NOMO-1 (cell line): ENCODE data around the gene SERPINA1.
A peak's percentile ranks its signal among the peaks of the same experiment; 100 is the strongest.

Experiments used
- DNase-seq, 2 experiments: peaks; one replicate each; lab custom pipeline; 2025; ENCODE audit not compliant: unreplicated experiment in 2 of 2; lab: John Stamatoyannopoulos, UW

Gene SERPINA1

DNA sequence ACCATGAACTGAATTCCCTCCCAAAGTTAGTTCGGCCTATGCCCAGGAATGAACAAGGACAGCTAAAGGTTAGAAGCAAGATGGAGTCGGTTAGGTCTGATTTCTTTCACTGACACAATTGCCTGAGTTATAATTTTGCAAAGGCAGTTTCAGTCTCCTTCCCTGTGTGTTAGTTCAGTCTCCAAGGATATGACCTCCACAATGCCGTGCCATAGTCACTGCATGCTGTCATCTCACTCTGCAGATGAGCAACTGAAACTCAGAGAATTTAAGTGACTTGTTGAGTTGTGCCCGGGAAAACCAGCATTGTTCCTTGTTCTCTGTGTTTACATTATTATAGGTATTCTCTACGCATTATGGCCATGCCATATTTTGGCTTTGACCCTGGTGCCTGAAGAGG lies 10.1 kb upstream of the SERPINA1 start:
- DNase-seq = no peak

GRCh38 chr14:94398182-94398479 lies 9.7 kb upstream of the SERPINA1 start:
- DNase-seq = no peak

DNA sequence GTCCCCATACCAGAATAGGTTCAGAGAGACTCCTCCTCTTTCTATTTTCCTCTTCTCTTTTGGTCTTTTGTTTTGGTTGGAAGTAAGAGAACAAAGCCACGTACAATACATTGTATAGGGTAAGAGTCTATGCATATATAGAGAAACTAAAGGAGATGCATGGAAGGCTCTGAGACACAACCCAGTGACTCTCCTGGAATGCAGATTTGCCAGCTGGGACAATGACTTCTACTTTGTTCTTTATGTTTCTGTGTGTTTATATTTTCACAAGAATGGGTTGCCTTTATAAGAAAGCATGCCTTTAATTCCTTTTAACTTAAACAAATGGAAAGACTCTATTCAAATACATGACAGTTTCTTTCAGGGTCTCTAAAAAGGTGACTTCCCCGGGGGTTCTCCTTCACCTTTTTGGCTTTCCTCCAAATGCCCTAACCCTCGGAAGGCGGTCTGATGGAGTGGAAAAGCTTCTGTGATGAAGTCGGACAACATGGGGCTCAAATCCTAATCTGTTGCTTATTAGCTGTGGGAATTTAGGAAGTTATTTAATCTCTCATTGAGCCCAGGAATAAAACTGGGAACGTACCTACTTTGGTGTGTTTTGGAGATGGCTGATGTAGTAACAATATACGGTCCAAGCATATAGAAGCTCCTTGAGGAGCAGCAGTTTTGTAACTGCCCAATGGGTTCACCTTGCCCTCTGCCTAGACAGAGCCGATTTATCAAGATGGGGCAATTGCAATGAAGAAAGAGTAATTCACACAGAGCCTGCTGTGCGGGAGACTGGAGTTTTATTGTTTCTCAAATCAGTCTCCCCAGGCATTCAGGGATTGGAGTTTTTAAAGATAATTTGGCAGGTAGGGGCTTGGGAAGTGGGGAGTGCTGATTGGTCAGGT lies 9.1 kb upstream of the SERPINA1 start:
- DNase-seq = no peak

GRCh38 chr14:94396628-94397225 lies 8.3 kb upstream of the SERPINA1 start:
- no peak for DNase-seq

GRCh38 chr14:94395888-94396574 lies 7.6 kb upstream of the SERPINA1 start:
- no peak for DNase-seq

- no peak for DNase-seq
Observed at GRCh38 chr14:94395282-94395887, 7.0 kb upstream of the SERPINA1 start.

- DNase-seq = peak; percentile 74 to 85
Observed at GRCh38 chr14:94394581-94395207, 6.3 kb upstream of the SERPINA1 start.

GRCh38 chr14:94394025-94394493 lies 5.7 kb upstream of the SERPINA1 start:
- no peak for DNase-seq

DNA sequence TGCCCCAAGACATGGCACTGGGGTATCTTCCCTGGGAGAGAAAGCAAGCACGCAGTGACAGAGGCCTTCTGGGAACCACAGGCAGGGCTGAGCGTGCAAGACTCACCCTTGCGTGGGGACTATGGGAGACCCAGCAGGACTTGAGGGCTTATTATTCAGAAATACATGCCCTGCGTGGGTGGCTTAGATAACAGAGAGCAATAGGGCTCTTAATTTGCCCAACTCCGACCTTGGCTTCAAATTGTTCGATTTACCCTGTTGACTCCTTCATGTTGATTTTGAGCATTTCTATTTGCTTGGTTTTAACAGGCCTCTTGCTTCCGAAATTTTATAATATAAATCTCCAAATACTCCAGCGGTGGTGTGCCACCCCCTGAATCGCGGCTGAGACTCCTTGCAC lies 5.1 kb upstream of the SERPINA1 start:
- no peak for DNase-seq

GRCh38 chr14:94392510-94392935 lies 4.1 kb upstream of the SERPINA1 start:
- peak; percentile 88 to 98 for DNase-seq

DNA sequence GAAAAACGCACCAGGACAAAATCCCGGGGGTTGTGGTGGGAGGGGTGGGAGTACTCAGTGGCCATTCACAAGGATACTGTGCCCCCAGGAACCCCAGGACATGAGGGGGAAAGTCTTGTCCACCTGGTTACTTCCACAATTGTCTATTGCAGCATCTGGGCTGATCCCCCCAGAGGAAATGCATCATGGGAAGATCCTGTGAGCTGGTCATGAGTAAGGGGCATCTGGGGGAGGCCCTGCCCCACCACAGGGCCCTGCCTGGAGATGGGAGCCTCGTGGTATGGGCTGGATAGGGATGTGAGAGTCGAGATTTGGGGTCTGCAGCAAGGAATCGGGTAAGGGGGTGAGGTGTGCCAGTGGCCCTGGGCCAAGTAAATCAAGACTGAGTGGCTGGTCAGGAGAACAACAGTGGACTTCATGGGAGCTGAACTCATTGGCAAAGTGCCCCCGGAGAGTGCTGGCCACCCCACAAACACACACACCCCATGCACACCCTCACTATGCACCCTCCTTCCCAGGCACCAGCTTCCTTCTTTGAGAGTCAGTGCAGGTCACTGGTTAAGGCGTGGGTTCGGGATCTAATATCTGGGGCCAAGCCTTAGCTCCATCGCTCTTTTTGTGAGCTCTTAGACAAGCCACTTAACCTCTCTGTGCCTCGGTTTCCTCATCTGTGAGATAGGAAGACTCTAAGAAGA lies 3.0 kb upstream of the SERPINA1 start:
- DNase-seq = no peak

DNA sequence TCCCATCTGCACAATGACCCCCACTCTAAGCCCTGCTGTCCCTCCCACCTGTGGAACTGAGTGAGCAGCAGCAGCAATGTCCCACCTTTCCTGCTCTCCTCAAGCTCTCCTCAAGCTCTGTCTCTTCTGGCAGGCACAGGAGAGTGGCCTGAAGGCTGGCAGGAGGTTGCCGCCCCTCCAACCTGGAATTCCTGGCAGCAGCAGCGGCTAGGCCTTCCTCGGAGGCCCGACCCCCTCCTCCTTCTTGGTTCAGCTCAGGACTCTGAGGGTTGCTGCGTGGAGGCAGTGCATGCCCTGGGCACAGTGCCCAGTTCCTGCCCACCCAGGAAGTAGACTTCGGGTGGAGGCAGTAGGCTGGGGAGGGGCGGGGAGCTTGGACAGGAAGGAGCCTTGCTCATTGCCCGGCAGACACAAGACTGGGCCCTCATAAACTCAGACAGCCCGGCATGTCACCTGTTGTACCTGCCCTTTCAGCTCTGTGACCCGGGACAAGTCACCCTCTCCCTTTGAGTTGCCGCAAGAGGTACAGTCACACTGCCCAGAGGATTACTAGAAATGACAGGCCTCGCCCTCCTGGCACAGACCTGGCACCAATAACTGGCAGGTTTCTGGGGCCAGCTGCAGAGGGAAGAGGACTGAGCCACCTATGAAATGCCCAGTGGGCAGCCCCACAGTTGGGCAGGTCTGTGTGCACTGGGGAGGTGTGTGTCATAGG lies 2.1 kb upstream of the SERPINA1 start:
- no peak for DNase-seq

GRCh38 chr14:94389731-94390371 lies 1.4 kb upstream of the SERPINA1 start:
- DNase-seq = no peak

DNA sequence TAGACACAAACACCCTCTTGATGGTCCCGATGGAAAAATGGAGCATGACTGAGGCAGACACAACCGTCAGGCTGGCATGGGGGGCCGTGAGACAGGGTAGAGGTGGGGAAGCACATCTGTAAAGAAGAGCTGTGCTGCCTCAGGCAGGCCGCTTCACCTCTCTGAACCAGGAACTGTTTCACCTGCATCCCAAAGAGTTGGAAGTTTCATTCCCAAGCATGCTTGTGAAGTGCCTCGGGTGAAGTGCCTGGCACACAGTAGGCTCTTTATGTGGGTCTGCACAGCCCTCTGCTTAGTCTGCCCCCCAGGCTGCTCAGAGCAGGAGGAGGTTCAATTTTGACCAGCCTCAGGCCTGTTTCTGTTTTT lies 685 bp upstream of the SERPINA1 start:
- no peak for DNase-seq

DNA sequence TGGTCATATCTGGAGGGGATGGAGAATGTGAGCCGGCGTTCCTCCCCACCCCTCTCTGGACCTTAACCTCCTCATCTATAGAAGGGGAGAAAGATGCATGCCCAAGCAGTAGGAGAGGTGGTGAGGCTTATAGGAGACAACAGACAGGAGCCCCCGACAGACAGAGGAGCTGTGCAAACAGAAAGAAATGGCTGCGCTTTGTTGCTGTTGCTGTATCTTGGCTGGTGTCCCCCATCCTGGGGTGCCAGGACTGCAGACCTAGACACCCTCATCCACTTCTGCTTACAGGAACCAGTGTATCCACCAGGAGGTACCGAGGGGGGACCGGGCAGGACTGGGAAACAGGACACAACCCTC lies 397 bp downstream of the SERPINA1 start:
- no peak for DNase-seq

GRCh38 chr14:94387051-94388026 lies 1.1 kb downstream of the SERPINA1 start:
- DNase-seq = no peak

- DNase-seq = no peak
Observed at GRCh38 chr14:94386085-94387031, 2.0 kb downstream of the SERPINA1 start.
